Dendritic cell treated with granulocyte-macrophage colony-stimulating factor and Interleukin-4, amounts not matched to agents 40 ng/mL and 50 ng/mL, for 4 days (primary cell): Measurements from ENCODE around the gene INKA2.

Experiments
- H3K27ac Mint-ChIP-seq: one replicate; pipeline ENCODE4 v1.8.0; 2022; ENCODE audit warnings: mild to moderate bottlenecking, mixed read lengths
- H3K27me3 Mint-ChIP-seq: one replicate; pipeline ENCODE4 v1.8.0; 2022; ENCODE audit warnings: mild to moderate bottlenecking, mixed read lengths
- H3K36me3 Mint-ChIP-seq: one replicate; pipeline ENCODE4 v1.8.0; 2022; ENCODE audit warnings: low read depth, mixed read lengths
- H3K4me1 Mint-ChIP-seq: one replicate; pipeline ENCODE4 v1.8.0; 2022; ENCODE audit warnings: low read depth, mixed read lengths
- H3K4me3 Mint-ChIP-seq: one replicate; pipeline ENCODE4 v1.8.0; 2022; ENCODE audit warnings: mild to moderate bottlenecking, moderate library complexity, mixed read lengths
- H3K9me3 Mint-ChIP-seq: one replicate; pipeline ENCODE4 v1.8.0; 2022; ENCODE audit warnings: mixed read lengths
- intact Hi-C: fragments of 100-400 bp; cut with micrococcal nuclease; formaldehyde crosslinking; loops from one replicate; pipeline ENCODE4 v1.15.0; 2022

The INKA2 gene

DNA sequence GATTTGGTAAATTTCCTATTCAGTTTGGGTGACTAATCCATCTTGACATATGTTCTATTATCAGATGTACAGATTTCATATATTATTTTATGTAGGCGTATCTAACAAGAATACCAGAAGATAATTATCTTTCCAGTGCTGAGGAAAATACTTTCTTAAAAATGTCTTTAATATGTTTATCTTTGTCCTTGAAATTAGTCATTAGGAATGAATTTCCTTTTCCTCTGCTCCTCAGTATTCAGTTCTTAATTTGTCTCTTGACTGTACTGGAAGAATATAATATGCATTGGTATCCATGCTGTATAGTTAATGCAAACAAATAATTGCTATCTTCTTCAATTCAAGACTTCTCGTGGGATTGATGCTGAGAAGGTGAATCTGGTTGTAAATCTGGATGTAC lies 23.1 kb upstream of the INKA2 start:
- Mint-ChIP-seq H3K4me1 (peaks cover 8% of the 10 kb centered on the region), H3K27ac (no peak overlapping the region), H3K27me3 (no peaks in the 10 kb centered on the region), H3K9me3 (no peaks in the 10 kb centered on the region), H3K4me3 (no peak overlapping the region), H3K36me3 (peaks cover 91% of the 10 kb centered on the region)
- intact Hi-C loops = loop anchor here (10.0 kb wide), 1 partner anchor 538 kb away; the partner anchor contains the start of gene CHI3L2

DNA sequence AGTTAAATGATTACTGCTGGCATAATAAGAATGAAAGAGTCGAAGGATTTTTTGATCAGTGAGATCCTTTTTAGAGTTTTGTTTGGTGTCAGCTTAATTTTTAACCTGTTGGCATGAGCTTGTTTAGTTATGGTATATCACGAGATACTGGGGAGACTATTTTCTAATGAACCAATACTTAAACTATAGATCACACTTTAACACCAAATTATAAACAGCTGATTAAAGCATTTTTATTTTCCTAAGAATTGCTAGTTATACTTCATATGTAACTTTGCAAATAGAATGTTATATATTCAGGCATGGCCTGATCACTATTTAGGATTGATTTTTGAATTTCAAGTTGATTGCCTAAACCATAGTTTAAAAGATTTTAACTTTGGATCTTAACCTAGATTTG lies 22.5 kb upstream of the INKA2 start:
- no peaks in the 10 kb centered on the region for H3K27me3 Mint-ChIP-seq
- no peak overlapping the region for H3K4me3 Mint-ChIP-seq
- H3K4me1 Mint-ChIP-seq = peaks cover 14% of the 10 kb centered on the region
- intact Hi-C loops = loop anchor here (10.0 kb wide), 1 partner anchor 537 kb away; the partner anchor contains the start of gene CHI3L2
- no peak overlapping the region for H3K27ac Mint-ChIP-seq
- no peaks in the 10 kb centered on the region for H3K9me3 Mint-ChIP-seq
- H3K36me3 Mint-ChIP-seq = peaks cover 87% of the 10 kb centered on the region

DNA sequence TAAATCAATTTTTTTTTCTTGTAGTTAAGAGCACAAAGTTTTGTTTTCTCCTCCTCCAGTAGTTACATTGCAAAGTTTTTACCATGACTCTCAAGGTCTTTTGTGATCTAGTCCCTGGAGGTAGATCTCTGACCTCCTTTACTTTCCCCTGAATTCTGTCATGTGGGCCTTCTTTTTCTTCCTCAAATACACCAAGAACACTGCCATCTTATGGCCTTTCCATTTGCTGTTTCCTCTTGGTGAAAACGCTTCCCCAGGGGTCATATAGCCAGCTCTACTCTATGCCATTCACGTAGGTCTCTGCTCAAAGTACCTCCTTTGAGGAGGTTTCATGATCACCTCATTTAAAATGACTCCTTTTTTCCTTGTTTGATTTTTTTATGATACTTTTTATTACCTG lies 19.2 kb upstream of the INKA2 start:
- Mint-ChIP-seq H3K4me1 (peaks cover 28% of the 10 kb centered on the region), H3K36me3 (peaks cover 62% of the 10 kb centered on the region), H3K27ac (peak overlapping the region; percentile 53), H3K9me3 (no peaks in the 10 kb centered on the region), H3K27me3 (no peaks in the 10 kb centered on the region), H3K4me3 (no peak overlapping the region)
- intact Hi-C loops = no loop called here

DNA sequence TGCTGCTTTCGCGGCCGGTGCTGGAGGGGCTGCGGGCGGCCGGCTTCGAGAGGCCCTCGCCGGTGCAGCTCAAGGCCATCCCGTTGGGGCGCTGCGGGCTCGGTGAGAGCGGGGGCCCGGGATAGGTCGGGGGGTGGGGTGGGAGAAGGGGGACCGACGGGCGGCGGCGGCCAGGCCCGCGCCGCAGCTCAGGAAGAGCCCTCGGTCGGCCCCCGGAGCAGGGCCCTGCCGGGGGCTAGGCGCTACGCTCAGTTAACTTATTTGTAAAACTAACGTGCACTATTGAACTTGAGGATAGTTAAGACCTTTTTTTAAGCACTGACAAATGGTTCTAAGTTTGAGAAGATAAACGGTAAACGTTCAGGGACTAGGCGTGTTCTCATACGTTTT lies 16.9 kb upstream of the INKA2 start:
- H3K27ac Mint-ChIP-seq = peak overlapping the region; percentile 94
- H3K4me3 Mint-ChIP-seq = peak overlapping the region; percentile 95
- no peaks in the 10 kb centered on the region for H3K9me3 Mint-ChIP-seq
- intact Hi-C loops = no loop called here
- no peaks in the 10 kb centered on the region for H3K27me3 Mint-ChIP-seq
- peaks cover 41% of the 10 kb centered on the region for H3K36me3 Mint-ChIP-seq
- peaks cover 41% of the 10 kb centered on the region for H3K4me1 Mint-ChIP-seq

DNA sequence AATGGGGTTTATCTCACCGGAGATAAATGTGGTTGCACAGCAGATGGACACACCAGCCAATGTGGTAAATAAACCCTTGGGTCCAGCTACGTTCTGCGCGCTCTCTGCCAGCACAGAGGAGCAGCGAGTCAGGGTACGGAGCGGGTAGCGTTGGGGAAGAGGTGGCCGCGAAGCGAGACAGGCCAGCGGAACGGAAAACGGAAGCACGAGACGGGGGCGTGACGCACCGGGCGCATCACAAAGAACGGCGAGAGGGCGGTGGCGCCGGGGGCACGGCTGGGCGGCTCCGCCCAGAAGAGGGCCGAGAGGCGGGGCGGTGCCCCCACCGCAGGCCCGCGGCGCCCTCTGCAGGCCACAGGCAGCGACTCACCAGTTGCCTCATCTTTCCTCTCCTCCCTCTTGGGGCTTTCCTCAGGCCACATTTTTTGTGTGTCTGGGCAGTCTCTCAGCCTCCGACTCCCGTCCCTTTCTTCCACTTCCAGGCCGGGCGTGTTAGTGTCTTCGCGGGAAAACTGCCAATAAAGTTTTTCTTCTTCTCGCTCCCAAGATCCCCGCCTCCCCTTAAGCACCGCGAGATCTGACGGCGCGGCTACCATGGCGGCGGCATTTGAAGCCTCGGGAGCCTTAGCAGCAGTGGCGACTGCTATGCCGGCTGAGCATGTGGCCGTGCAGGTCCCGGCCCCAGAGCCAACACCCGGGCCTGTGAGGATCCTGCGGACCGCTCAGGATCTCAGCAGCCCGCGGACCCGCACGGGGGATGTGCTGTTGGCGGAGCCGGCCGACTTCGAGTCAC lies 16.3 kb upstream of the INKA2 start, which contains the start of gene DDX20:
Gene DDX20 (plus strand): TSS at position 571 of the 793 bp plus-strand sequence. CDS start 24 bp downstream, at position 595.
- peaks cover 41% of the 10 kb centered on the region for H3K4me1 Mint-ChIP-seq
- no peaks in the 10 kb centered on the region for H3K9me3 Mint-ChIP-seq
- peak within 1 kb of the TSS; percentile 95 for H3K4me3 Mint-ChIP-seq
- peak within 1 kb of the TSS; percentile 94 for H3K27ac Mint-ChIP-seq
- H3K27me3 Mint-ChIP-seq = no peaks in the 10 kb centered on the region
- peaks cover 35% of the 10 kb centered on the region for H3K36me3 Mint-ChIP-seq
- intact Hi-C loops = loop anchor here (1.0 to 2.0 kb wide), 3 partner anchors 22 to 306 kb away; partner anchors contain the start of genes ATP5PB and WDR77

DNA sequence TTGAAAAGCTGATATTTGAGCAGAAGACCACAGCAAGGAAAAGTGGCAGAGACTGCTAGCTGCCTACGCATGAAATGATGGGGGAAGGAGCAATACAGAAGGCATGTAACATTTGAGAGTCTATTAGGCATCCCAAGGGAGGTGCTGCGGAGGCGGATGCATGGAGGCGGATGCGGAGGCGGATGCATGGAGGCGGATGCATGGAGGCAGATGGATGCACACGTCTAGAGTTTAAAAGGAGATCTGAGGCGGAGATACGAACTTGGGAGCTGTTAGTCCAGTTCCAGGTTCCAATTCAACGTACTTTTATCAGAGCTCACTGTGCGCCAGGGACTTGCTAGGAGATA lies 15.8 kb upstream of the INKA2 start:
- H3K27me3 Mint-ChIP-seq = no peaks in the 10 kb centered on the region
- H3K27ac Mint-ChIP-seq = peak overlapping the region; percentile 94
- no peaks in the 10 kb centered on the region for H3K9me3 Mint-ChIP-seq
- H3K36me3 Mint-ChIP-seq = peaks cover 30% of the 10 kb centered on the region
- intact Hi-C loops = loop anchor here (1.0 to 2.0 kb wide), 3 partner anchors 22 to 306 kb away; partner anchors contain the start of genes ATP5PB and WDR77
- H3K4me1 Mint-ChIP-seq = peaks cover 41% of the 10 kb centered on the region
- H3K4me3 Mint-ChIP-seq = peak overlapping the region; percentile 95

DNA sequence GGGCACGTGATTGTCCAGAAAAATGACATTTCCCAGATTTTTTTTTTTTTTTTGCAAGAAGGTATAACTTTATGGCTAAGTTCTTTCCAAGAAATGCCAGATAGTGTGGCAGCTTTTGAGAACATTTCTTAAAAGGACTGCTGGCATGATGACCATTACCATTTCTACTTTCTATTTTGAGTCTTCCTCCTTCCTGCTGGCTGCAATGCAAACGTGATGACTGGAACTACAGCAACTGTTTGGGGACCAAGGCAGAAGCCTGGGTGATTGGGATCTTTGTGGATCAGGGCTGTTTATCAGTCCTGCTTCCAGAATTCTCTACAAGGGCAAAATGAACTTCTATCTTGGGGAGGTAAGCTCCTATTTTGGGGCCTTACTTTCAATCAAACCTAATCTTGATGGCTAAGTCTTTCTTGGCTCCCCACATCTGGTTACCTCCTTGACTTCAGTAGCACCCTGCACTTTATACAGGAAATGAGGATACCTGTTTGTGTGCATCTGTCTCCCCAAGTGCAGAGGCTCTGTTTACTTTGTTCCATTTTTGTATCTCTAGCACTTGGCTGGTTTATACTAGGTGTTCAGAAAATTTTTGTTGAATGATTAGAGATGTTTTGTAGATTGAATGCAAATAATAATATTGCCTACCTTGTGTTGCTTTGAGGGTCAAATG lies 12.8 kb upstream of the INKA2 start:
- peaks cover 54% of the 10 kb centered on the region for H3K4me1 Mint-ChIP-seq
- H3K36me3 Mint-ChIP-seq = peaks cover 8% of the 10 kb centered on the region
- no peak overlapping the region for H3K4me3 Mint-ChIP-seq
- no peak overlapping the region for H3K27ac Mint-ChIP-seq
- no peaks in the 10 kb centered on the region for H3K9me3 Mint-ChIP-seq
- intact Hi-C loops = no loop called here
- no peaks in the 10 kb centered on the region for H3K27me3 Mint-ChIP-seq

DNA sequence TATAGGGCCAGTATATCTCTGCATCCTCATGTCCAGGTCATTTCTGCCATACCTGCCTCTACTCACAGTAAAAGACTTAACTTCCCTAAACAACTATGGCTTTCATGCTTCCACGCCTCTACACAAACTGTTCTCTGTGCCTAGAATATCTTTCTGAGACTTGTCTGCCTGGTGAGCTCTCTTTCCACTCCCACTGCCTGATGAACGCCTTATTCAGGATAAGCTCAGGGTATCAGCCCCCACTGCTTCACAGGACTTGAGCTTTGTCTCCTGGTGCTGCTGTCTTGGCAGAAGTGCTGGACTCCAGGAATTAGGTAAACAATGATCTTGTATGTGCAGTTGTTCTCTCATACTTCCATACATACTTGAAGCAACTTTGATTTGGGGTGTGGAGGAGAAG lies 11.7 kb upstream of the INKA2 start:
- H3K9me3 Mint-ChIP-seq = no peaks in the 10 kb centered on the region
- peaks cover 6% of the 10 kb centered on the region for H3K36me3 Mint-ChIP-seq
- H3K4me3 Mint-ChIP-seq = no peak overlapping the region
- peaks cover 52% of the 10 kb centered on the region for H3K4me1 Mint-ChIP-seq
- intact Hi-C loops = no loop called here
- no peak overlapping the region for H3K27ac Mint-ChIP-seq
- no peaks in the 10 kb centered on the region for H3K27me3 Mint-ChIP-seq

DNA sequence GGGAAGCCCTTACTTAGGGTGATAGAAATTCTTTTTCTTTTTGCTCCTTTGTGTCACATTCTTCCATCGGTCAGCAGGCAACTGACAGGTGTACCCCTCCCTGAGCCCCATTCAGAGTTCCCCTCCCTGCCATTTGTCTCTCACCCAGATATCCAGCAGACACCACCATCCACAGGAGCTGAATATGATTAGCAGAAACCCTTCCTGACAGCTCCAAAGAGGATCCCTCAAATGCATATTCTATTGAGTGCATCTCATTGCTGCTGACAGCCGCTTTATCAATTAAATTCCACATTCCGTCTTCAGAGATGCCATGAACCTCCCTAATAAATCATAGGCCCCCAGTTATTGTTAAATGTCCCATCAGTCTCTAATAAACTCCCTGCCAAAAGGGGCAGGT lies 10.4 kb upstream of the INKA2 start:
- H3K4me3 Mint-ChIP-seq = no peak overlapping the region
- H3K9me3 Mint-ChIP-seq = no peaks in the 10 kb centered on the region
- no peaks in the 10 kb centered on the region for H3K36me3 Mint-ChIP-seq
- no peak overlapping the region for H3K27ac Mint-ChIP-seq
- intact Hi-C loops = no loop called here
- no peaks in the 10 kb centered on the region for H3K27me3 Mint-ChIP-seq
- peaks cover 45% of the 10 kb centered on the region for H3K4me1 Mint-ChIP-seq

DNA sequence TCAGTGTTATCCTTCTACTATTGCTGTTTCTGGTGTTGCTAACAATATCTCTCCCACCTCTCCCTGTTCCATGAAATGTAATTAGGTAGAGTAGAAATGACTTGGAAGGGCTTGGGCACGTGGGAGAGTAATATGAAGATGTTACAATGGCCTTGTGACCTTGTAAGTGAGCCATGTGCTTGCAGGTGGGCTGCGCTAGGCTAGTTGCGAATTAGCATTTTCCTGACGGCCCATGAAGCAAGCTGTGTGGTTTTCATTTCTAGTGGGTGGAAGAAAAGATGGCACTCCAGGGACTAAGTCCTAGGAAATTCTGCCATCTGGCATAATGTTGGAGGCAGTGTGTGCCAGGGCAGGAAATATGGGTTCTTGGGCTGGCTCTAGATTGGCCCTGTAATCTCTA lies 8.8 kb upstream of the INKA2 start:
- Mint-ChIP-seq H3K36me3 (no peaks in the 10 kb centered on the region), H3K4me3 (no peak overlapping the region), H3K27me3 (peaks cover 13% of the 10 kb centered on the region), H3K4me1 (peaks cover 42% of the 10 kb centered on the region), H3K9me3 (no peaks in the 10 kb centered on the region), H3K27ac (no peak overlapping the region)
- intact Hi-C loops = loop anchor here (1.0 to 2.0 kb wide), 2 partner anchors 33 to 267 kb away; no protein-coding TSS in a partner anchor

DNA sequence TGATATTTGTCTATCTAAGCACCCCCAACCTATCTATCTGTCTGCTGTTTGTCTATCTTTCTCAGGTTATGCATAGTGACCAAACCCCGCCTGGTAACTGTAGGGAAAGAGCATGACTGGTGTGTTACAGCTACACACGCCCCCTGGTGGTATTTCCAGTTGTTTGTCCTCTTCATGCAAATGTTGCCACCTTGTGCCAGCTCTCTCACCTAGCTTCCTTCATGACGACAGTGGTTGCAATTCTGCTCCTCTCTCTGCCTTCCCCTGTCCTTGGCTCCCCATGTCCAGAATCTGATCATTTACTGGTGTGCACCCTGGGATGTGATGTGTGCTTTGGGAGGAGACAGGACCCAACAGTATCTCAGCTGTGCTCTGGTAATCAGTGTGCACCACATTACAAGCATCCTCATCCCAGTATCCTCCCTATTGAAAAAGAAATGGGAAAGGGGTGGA lies 8.1 kb upstream of the INKA2 start:
- Mint-ChIP-seq H3K4me1 (peaks cover 39% of the 10 kb centered on the region), H3K4me3 (no peak overlapping the region), H3K27me3 (peaks cover 20% of the 10 kb centered on the region), H3K36me3 (no peaks in the 10 kb centered on the region), H3K9me3 (no peaks in the 10 kb centered on the region), H3K27ac (peak overlapping the region; percentile 13)
- intact Hi-C loops = loop anchor here (1.0 to 2.0 kb wide), 2 partner anchors 32 to 267 kb away; no protein-coding TSS in a partner anchor

DNA sequence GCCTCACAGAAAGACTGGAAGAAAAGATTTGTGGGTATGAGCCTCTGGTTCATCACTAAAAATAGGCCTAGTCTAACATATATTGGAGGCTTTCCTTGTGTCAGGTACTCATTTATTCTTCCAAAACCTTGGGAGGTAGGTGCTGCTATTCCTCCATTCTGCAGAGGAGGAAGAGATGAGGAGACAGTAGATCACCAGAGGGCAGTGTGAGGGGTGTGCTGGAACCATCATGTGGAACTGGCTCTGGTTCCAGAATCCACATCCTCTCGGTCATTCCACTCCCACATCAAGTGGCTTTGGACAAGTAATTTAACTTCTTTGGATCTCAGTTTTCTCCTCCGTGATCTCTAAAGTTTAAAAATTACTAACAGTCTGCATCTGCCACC lies 7.4 kb upstream of the INKA2 start:
- Mint-ChIP-seq H3K36me3 (no peaks in the 10 kb centered on the region), H3K27me3 (peaks cover 27% of the 10 kb centered on the region), H3K4me3 (no peak overlapping the region), H3K9me3 (no peaks in the 10 kb centered on the region), H3K4me1 (peaks cover 32% of the 10 kb centered on the region), H3K27ac (peak overlapping the region; percentile 13)
- intact Hi-C loops = loop anchor here (2.0 kb wide), 1 partner anchor 266 kb away; no protein-coding TSS in a partner anchor

DNA sequence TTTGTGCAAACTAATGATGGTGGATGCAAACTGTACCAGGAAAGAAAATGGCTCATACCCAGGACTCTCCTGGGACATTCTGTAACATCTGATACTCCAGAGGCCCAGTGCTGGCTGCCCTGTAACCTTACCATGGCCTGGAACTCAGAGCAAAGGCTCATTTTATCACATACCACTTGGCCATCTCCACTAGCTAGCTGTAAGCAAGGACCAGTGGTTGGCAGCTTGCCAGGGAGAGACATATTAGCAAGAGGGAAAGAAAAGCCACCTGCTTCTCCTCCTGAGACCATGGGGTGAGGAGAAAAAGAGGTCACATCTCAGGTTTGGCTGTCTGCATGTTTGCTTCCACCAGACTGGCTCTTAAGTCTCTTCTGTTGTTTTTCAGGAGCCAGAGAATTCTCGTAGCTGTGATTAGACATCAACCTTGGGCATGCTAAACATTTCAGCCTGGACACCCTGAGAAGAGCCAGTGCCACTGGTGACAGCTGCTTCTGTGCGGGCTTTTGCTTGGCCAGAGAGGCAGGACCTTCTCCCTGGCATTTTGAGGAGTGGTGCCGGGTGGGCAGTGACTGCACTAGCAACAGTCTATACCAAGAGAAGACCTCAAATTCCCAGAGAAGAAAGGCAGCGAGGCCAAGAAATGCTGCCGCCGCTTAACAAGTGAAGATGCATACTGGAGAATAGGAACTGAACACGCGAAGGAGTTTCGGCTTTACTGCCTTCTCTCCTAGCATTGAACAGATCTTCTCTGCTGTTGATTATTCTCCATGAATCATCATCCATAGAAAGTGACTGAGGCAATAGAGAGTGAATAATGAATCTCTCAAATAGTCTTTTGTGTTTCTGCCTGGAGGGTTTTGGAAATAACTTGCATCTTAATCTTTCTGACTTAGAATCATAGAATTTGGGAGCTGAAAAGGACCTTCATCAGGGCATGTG lies 6.7 kb upstream of the INKA2 start:
- H3K36me3 Mint-ChIP-seq = no peaks in the 10 kb centered on the region
- no peak overlapping the region for H3K27ac Mint-ChIP-seq
- intact Hi-C loops = loop anchor here (2.0 kb wide), 1 partner anchor 265 kb away; no protein-coding TSS in a partner anchor
- H3K4me1 Mint-ChIP-seq = peaks cover 32% of the 10 kb centered on the region
- H3K4me3 Mint-ChIP-seq = no peak overlapping the region
- H3K27me3 Mint-ChIP-seq = peaks cover 33% of the 10 kb centered on the region
- no peaks in the 10 kb centered on the region for H3K9me3 Mint-ChIP-seq
